ENCODE measurements around the gene C14orf119.

DNA sequence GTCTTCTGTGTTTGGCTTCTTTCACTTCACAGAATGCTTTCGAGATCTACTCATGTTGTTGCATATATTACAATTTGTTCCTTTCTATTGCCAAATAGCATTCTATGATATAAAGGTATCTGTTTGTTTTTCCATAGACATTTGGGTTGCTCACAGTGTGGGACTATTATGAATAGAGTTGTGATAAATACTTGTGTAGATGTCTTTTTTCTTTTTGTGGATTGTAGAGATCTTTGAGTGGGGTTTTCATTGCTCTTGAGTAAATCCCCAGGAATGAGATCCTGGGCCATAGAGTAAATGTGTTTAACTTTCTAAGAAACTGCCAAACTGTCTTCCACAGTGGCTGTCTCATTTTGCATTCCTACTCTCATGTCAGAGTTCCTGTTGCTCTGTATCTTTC is 48.6 kb downstream of the C14orf119 start:
- TF ChIP-seq EZH2 (IDR thresholded peaks at IDR 0.05) (no peak), POLR2AphosphoS5 (IDR thresholded peaks at IDR 0.05; ENCODE audit: borderline replicate concordance, low read depth, low read length) (no peak)

Measured in SK-N-MC (cell line).